HEK293 (cell line): Measurements from ENCODE around the gene FMNL3.

Experiments used
- GLI4 ChIP-seq: fragments of 450-650 bp; formaldehyde crosslinking; IDR thresholded peaks from 2 replicates; pipeline ENCODE4 v1.5.1; 2016; ENCODE audit warnings: missing biosample characterization, missing genetic modification characterization
- ZNF274 ChIP-seq, 2 experiments: fragments of 200-500 bp in 1 of 2; fragments of 450-650 bp in 1 of 2; sonication (Bioruptor generic) in 1 of 2; formaldehyde crosslinking in 1 of 2; IDR thresholded peaks; 2 replicates each; pipeline versions ENCODE4 v1.5.1 to v1.6.1; 2014 to 2016; ENCODE audit warnings: borderline replicate concordance in 1 of 2, inconsistent platforms in 1 of 2, low read length in 1 of 2, missing biosample characterization in 1 of 2, missing genetic modification characterization in 1 of 2

GRCh38 chr12:49661746-49662145 is 45.5 kb downstream of the FMNL3 start:
- TF ChIP-seq ZNF274 (IDR thresholded peaks at IDR 0.05; ENCODE audit: low read length) (no peak), ZNF274 (tag by site-specific recombination; IDR thresholded peaks at IDR 0.05; ENCODE audit: borderline replicate concordance) (no peak), GLI4 (no peak)
